ENCODE data around the gene CCDC171.
"Not testable (repeated sequence)": the region's sequence is repeated elsewhere in the genome, so short reads cannot be mapped to it uniquely, and the experiment has no call there.

Gene CCDC171

DNA sequence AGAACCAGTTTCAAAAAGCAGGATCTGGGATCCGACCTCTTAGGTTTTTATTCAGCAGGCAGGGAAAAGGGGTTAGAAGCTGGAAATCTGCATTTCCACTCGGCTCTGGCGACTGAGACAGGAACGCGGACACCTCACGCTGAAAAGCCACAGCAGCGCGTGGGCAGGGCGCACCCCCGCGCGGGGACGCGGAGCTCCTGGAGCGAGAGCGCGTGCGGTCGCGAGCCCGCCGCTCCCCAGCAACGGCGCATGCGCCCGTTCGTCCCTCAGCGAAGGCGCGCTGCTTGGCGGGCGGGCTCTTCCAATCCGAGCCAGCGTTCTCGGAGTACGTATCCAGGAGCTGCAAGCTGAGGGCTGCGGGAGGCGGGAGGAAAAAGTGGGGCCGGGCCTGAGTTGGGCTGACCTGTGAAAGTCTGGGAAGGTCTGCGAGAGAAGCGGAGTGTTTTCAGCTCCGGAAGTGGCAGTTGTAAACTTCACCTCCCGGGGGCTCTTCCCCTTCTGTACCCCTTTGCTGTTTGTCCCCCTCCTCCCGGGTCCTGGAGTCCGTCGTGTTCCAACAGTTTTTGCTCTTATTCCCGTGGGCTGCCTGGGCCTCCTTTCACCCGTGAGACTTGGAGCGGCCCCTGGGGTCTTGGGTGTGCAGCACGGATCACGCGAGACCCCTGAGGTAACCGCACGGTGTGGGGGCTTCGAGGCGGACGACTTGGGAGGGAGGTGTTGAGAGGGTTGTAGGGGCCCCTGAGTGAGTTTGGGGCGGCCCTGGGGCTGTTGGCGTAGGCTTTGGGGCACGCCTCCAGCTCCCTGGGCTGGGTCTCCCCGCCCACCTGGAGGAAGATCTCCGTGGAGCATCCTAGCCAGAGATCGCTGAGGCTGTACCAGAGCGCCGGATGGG, at the start of gene CCDC171:
CCDC171 (plus strand) TSS at position 408 of the 892 bp plus-strand sequence. CDS start 11,046 bp downstream, outside the sequence.
- DNase-seq: peak; percentile 72

DNA sequence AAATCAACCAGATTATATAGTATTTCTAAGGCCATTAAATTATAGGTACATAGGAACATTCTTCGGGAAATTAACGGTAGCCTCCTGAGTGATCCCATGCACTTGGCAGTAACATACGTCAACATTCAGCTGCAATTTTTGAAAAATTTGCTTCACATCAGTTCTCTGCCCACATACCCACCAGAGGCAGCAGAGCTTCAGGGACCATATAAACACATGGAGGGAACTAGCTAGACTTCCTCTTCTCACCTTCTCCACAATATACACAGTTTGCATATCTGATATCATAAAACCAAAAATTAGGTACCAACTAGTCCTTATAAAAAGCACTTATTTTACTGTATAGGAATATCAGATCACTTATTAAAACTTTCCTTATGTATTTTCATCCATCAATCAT, 46.9 kb upstream of the CCDC171 start:
- DNase-seq: no peak

GRCh38 chr9:15509931-15510788, 42.7 kb upstream of the CCDC171 start:
- DNase-seq: peak; percentile 55

DNA sequence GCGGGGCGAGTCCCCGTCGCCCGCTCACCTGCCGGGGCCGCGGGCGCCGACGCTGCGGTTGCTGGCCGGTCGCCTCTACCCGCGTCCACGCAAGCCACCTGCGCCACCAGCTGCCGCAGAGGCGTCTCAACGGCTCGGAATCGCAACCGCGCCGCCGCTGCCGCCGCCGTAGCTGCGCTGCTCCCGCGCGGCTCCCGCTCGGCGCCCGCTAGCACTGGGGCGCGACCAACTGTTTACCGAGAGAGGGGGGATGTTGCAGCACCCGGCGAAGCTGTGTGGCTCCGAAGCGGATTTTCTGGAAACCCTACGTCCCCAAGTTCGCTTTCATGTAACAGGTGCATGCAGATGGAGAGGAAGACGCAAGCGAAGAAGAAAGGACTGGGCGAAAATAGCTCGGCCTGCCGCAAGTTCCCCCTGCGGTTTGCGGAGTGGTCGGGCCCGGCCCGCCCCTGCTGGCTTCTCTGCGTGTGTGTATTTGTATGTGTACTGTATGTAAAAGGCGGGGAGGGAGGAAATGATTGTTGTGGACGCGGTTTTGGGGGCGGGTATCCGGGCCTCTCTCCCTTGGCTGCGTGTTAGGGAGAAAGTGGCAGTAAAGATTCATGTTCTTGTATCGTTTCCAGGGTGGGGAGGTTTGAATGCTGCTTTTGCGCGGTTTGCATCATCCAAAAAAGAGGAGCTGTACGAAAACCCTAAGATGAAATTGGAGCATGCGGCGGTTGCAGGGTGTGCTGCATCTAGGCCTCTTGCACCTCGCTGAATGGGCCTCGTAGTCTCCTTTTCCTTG, 41.9 kb upstream of the CCDC171 start, which contains the start of gene PSIP1:
PSIP1 (minus strand) TSS at position 182 of the 787 bp plus-strand sequence. CDS start 782 bp downstream, outside the sequence.
- peak; percentile 74 for DNase-seq

GRCh38 chr9:15512204-15512603, 40.6 kb upstream of the CCDC171 start:
- no peak for DNase-seq

- DNase-seq: no peak
Observed at GRCh38 chr9:15512889-15513288, 40.0 kb upstream of the CCDC171 start.

- no peak for DNase-seq
Observed at GRCh38 chr9:15513335-15513734, 39.5 kb upstream of the CCDC171 start.

DNA sequence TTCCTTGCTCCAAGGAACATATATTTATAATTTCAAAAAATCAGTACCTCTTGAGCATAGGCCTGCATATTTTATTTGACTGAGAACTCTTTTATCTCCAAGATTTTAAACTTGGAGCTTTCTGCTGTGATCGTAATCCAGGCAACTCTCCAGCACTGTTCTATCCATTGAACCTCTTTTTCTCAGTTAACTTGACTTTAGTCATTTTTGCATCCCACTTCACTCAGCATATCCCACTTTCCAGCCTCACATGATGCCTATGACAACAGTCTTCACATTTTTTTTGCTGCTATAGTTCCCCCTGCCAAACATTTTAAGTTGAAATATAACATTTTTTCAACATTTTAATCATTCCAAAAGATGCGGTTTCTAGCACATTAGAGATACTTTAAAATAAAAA, 33.0 kb upstream of the CCDC171 start:
- DNase-seq: no peak

DNA sequence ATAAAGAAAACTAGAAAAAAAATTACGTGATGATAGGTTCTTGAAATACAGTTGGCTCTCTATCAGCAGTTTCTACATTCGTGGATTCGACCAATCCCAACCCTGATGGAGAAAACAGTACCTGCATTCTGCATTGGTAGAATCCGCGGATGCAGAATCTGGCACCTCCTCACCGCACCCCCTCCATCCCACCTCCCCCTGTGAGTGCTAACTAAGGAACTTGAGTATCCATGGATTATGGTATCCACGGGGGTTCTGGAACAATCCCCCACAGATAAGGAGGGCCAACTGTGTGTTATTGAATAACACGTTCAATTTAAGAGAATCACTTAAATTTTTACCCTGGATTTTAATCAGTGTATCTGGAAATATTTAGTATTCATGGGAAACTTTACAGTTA, 31.6 kb upstream of the CCDC171 start:
- no peak for DNase-seq

- no peak for DNase-seq
Observed at GRCh38 chr9:15522130-15522755, 30.6 kb upstream of the CCDC171 start.

GRCh38 chr9:15524845-15525455, 27.9 kb upstream of the CCDC171 start:
- no peak for DNase-seq

DNA sequence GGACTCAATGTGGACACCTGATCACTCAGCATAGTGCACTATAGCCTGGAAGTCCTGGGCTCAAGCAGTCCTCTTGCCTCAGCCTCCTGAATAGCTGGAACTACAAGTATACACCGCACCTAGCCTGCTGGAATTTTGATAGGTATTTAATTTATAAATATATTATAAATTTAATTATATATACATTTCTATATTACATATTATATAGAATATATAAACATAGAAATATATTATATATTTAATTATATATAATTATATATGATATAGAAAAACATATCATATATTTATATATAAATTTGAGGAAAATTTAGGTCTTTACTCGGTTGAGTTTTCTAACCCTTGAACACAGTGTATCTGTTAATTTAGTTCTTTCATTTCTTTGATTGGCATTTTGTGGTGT, 26.9 kb upstream of the CCDC171 start:
- DNase-seq: no peak

DNA sequence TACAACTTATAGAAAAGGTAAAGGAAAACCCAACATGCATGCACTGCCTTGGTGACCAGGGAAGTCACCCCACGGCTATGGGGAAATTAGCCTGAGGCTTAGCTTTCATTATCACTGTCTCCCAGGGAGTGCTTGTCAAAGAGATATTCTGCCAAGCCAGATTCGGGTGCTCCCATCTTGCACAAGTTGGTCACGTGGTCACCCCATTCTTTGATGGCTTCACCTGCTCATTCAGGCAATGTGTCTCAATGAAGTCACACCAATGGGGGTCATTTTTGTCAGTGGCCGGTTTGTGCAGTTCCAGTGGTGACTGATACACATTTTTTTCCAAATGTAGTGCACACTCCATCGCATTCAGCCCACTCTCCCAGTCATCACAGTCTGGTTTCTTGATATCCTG, 25.8 kb upstream of the CCDC171 start:
- not testable (repeated sequence) for DNase-seq

- DNase-seq: no peak
Observed at GRCh38 chr9:15529566-15530324, 23.1 kb upstream of the CCDC171 start.

GRCh38 chr9:15531380-15531779, 21.5 kb upstream of the CCDC171 start:
- DNase-seq: no peak

DNA sequence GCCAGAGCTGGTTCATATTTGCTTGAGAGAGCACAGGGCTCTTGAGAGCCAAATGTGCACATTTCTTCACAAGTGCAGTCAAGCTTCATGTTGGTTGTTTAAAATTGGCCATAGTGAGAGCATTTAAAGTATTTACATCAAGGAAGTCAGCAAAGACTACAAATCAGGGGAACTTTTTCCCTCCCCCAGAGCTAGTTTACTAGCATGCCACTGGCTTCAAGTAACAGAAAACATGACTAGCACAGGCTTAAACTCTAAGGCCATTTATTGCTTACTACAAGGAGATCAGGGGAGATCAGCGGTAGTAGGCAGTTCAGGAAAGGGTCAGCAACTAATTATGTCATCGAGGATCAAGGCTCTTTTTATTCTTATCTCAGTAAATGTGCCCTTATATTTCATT, 11.0 kb upstream of the CCDC171 start:
- DNase-seq: no peak

GRCh38 chr9:15542624-15543023, 10.2 kb upstream of the CCDC171 start:
- no peak for DNase-seq

- no peak for DNase-seq
Observed at GRCh38 chr9:15543047-15543813, 9.6 kb upstream of the CCDC171 start.

GRCh38 chr9:15549611-15550010, 3.2 kb upstream of the CCDC171 start:
- no peak for DNase-seq

DNA sequence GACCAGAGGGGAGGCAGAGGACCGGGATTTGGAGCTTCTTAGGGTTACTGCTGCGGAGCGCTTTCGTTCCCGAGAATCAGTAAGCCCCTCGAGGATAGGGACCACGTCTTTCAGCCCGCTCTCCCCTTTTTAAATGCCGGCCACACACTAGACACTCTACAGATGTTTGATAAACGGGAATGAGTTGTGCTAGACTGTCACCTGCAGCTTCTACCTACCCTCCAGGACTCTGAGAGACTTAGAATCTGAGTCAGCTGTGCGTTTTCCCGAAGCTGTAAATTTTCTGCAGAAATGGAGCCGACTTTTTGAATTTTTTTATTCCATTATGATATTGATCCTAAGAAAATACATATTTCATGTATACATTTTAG, 670 bp downstream of the CCDC171 start:
- DNase-seq: no peak
